ENCODE measurements around the gene CYP24A1.

Gene CYP24A1

DNA sequence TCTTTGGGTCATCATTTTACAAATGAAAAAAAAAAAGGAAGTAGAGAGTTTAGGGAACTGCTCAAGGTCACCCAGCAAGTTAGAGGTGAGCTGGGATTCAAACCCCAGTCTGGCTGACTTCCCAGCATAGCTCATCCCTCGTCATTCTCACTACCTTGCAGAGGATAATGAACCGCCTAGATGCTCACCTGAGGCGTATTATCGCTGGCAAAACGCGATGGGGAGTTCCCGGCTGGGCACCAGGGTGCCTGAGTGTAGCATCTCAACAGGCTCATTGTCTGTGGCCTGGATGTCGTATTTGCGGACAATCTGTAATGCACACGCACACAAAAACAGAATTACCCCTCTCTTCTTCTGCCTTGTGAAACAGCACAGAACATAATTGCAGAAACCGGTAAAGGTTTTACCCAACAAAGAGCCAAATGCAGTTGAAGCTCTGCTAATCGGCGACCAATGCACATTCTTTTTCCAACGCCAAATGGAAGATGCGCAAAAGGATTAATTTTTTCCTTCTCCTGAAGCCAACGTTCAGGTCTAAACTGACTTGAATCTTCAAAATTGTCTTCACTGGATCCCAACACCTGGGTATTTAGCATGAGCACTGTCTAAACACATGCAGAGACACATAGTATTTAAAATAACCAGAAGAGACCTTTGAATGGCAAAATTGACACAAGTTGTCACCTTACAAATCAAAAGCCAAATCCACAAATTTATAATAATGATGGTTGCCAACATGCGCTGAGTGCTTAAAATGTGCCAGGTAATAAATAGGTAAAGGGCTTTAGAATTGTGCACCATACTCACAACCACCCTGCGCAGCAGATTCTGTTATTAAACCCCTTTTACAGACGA lies 16.6 kb downstream of the CYP24A1 start:
- no peak overlapping the region for H3K27ac ChIP-seq

DNA sequence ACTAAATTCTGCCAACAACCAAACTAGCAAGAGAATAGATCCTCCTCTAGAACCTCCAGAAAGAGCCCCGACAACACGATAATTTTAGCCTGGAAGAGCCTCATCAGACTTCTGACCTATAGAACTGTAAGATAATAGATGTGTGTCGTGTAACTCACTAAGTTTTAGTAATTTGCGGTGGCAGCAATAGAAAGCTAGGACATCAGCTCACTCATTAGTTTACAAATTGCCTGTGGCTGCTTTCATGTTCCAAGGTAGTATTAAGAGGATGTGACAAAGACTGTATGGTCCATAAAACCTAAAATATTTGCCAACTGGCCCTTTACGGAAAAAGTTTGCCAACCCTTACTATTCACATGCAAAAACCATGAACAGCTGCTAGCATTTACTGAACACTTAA lies 17.3 kb downstream of the CYP24A1 start:
- Histone ChIP-seq H3K9me3 (no peaks in the 10 kb centered on the region), H3K4me3 (ENCODE audit: low read depth in 1 of 2, low read length in 1 of 2) (no peak overlapping the region), H3K36me3 (no peaks in the 10 kb centered on the region), H3K4me1 (ENCODE audit: control insufficient read depth in 1 of 2, insufficient read depth in 1 of 2, low read depth in 1 of 2, low read length in 1 of 2) (no peaks in the 10 kb centered on the region), H3K27ac (no peak overlapping the region), H3K27me3 (peaks cover 26% of the 10 kb centered on the region)
- TF ChIP-seq, protein P1, sequence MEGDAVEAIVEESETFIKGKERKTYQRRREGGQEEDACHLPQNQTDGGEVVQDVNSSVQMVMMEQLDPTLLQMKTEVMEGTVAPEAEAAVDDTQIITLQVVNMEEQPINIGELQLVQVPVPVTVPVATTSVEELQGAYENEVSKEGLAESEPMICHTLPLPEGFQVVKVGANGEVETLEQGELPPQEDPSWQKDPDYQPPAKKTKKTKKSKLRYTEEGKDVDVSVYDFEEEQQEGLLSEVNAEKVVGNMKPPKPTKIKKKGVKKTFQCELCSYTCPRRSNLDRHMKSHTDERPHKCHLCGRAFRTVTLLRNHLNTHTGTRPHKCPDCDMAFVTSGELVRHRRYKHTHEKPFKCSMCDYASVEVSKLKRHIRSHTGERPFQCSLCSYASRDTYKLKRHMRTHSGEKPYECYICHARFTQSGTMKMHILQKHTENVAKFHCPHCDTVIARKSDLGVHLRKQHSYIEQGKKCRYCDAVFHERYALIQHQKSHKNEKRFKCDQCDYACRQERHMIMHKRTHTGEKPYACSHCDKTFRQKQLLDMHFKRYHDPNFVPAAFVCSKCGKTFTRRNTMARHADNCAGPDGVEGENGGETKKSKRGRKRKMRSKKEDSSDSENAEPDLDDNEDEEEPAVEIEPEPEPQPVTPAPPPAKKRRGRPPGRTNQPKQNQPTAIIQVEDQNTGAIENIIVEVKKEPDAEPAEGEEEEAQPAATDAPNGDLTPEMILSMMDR (IDR thresholded peaks at IDR 0.05): no peak

More for the DNA sequence above, 16.6 kb downstream of the CYP24A1 start:
- H3K27me3 ChIP-seq: peaks cover 27% of the 10 kb centered on the region
- TF ChIP-seq, protein P1 (IDR thresholded peaks at IDR 0.05): no peak
- no peaks in the 10 kb centered on the region for H3K4me1 ChIP-seq (ENCODE audit: control insufficient read depth in 1 of 2, insufficient read depth in 1 of 2, low read depth in 1 of 2, low read length in 1 of 2)
- H3K36me3 ChIP-seq: no peaks in the 10 kb centered on the region
- H3K4me3 ChIP-seq (ENCODE audit: low read depth in 1 of 2, low read length in 1 of 2): no peak overlapping the region
- no peaks in the 10 kb centered on the region for H3K9me3 ChIP-seq

DNA sequence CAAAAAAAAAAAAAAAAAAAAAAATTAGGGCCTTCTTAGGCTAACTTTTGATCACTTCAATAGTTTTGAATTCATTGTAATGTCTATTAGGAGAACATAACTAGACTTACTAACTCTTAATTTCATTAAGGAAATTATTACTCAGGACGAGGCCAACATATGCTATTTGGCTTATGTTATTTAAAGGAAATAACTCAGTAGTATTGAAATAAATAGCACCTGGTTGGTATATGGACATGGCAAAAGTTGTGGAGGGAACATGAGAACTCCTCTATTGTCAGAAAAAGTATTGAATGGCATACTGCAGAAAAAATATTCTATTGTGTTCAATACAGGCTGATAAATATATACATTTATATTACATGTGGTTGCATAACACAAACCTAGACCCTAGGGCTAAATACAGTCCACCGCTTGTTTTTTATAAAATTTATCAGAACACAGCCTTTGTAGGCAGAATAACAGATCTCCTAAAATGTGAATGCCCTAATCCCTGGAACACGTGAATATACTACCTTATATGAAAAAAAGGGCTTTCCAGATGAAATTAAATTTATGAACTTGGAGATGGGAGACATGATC lies 18.0 kb downstream of the CYP24A1 start:
- H3K36me3 ChIP-seq: no peaks in the 10 kb centered on the region
- no peak overlapping the region for H3K4me3 ChIP-seq (ENCODE audit: low read depth in 1 of 2, low read length in 1 of 2)
- peaks cover 23% of the 10 kb centered on the region for H3K27me3 ChIP-seq
- no peaks in the 10 kb centered on the region for H3K9me3 ChIP-seq
- TF ChIP-seq, protein P1 (IDR thresholded peaks at IDR 0.05): no peak
- no peaks in the 10 kb centered on the region for H3K4me1 ChIP-seq (ENCODE audit: control insufficient read depth in 1 of 2, insufficient read depth in 1 of 2, low read depth in 1 of 2, low read length in 1 of 2)
- H3K27ac ChIP-seq: no peak overlapping the region

DNA sequence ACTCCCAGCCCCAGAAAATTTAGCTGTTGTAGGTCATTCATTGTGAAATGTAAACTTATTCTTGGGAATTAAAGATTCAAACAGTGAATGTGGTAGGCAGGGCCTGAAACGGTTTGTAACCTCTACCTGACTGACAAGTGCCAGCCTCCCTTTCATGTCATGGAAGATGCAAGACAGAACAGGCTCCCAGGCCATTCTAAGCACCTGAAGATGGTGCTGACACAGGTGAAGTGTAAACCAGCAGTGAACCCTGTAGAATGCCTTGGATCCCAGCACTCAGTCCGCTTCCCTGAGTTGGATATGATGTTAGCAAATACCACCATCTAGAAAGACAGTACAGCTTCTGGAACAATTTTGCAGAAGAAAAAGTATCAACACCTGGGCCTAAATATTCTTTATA lies 19.3 kb downstream of the CYP24A1 start:
- no peaks in the 10 kb centered on the region for H3K9me3 ChIP-seq
- H3K4me1 ChIP-seq (ENCODE audit: control insufficient read depth in 1 of 2, insufficient read depth in 1 of 2, low read depth in 1 of 2, low read length in 1 of 2): no peaks in the 10 kb centered on the region
- H3K4me3 ChIP-seq (ENCODE audit: low read depth in 1 of 2, low read length in 1 of 2): no peak overlapping the region
- peaks cover 20% of the 10 kb centered on the region for H3K27me3 ChIP-seq
- TF ChIP-seq, protein P1 (IDR thresholded peaks at IDR 0.05): no peak
- no peak overlapping the region for H3K27ac ChIP-seq
- H3K36me3 ChIP-seq: no peaks in the 10 kb centered on the region

DNA sequence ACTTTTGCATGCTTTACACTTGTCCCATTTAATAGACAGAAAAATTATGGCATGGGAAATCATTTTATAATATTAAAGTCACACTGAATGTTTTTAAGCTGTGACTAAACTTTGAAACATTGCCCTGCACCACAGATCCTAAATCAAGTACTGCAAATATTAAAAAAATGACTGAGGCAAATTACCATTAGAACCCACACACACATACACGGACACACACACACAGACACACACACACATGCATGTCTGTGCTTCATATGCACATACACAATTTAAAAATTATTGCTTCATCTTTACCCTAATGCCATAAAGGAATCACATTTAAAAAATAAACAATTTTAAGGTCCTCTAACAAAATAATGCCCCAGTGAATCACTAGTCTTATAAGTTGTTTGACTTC lies 19.9 kb downstream of the CYP24A1 start:
- no peaks in the 10 kb centered on the region for H3K4me1 ChIP-seq (ENCODE audit: control insufficient read depth in 1 of 2, insufficient read depth in 1 of 2, low read depth in 1 of 2, low read length in 1 of 2)
- no peak overlapping the region for H3K27ac ChIP-seq
- TF ChIP-seq, protein P1 (IDR thresholded peaks at IDR 0.05): no peak
- peaks cover 18% of the 10 kb centered on the region for H3K27me3 ChIP-seq
- H3K4me3 ChIP-seq (ENCODE audit: low read depth in 1 of 2, low read length in 1 of 2): no peak overlapping the region
- H3K9me3 ChIP-seq: no peaks in the 10 kb centered on the region
- no peaks in the 10 kb centered on the region for H3K36me3 ChIP-seq

Data from neutrophil (primary cell).